PC-9 (cell line): Measurements from ENCODE around the gene FOXK1. TPM values are rescaled to one million over a fixed set of nuclear protein-coding genes. Genes with fewer than 3 reads are reported as not detected.

Experiments
- BruUV-seq: library from RNA; stranded (reverse); fragments of 400-500 nt; replicated peaks from 2 replicates; lab custom pipeline; 2021; lab: Mats Ljungman, UMichigan
- CTCF ChIA-PET: fragments of 300-600 bp; sonication (Branson Sonifier 250); formaldehyde crosslinking; loops from one replicate; lab custom pipeline; 2022; ENCODE audit warnings: antibody characterized with exemption; lab: Charles Lee
- POLR2A ChIA-PET: fragments of 300-600 bp; sonication (Branson Sonifier 250); formaldehyde crosslinking; loops from one replicate; lab custom pipeline; 2022; ENCODE audit warnings: antibody characterized with exemption; ENCODE audit not compliant: unreplicated experiment; lab: Charles Lee
- DNase-seq, 2 experiments: peaks; one replicate each; pipeline versions ENCODE4 v3.0.0 to v3.0.0-alpha.2; 2015 to 2022; ENCODE audit warnings: mixed read lengths in 1 of 2
- H2AFZ ChIP-seq: fragments of 200-600 bp; sonication (generic); 2 replicates; pipeline ENCODE4 v1.8.1; 2017; ENCODE audit warnings: antibody characterized with exemption
- H3F3A ChIP-seq: fragments of 200-600 bp; sonication (generic); 2 replicates; pipeline ENCODE4 v1.8.1; 2017; ENCODE audit warnings: antibody characterized with exemption, mild to moderate bottlenecking, low read depth; ENCODE audit not compliant: insufficient read depth
- H3K27ac ChIP-seq: fragments of 200-600 bp; sonication (generic); 2 replicates; pipeline ENCODE4 v1.6.1; 2016; ENCODE audit warnings: mixed run types
- H3K27me3 ChIP-seq: fragments of 200-600 bp; sonication (generic); 2 replicates; pipeline ENCODE4 v1.6.1; 2016; ENCODE audit warnings: low read depth, mixed run types; ENCODE audit not compliant: insufficient read depth
- H3K36me3 ChIP-seq: fragments of 200-600 bp; sonication (generic); 2 replicates; pipeline ENCODE4 v1.6.1; 2016; ENCODE audit warnings: low read depth, mixed run types
- H3K4me1 ChIP-seq: fragments of 200-600 bp; sonication (generic); replicated peaks from 2 replicates; pipeline ENCODE4 v1.6.1; 2016; ENCODE audit warnings: mixed run types; ENCODE audit not compliant: insufficient read depth
- H3K4me2 ChIP-seq: fragments of 200-600 bp; sonication (generic); 2 replicates; pipeline ENCODE4 v1.6.1; 2017; ENCODE audit warnings: mixed run types
- H3K4me3 ChIP-seq: fragments of 200-600 bp; sonication (generic); 2 replicates; pipeline ENCODE4 v1.6.1; 2016; ENCODE audit warnings: mixed run types
- H3K79me2 ChIP-seq: fragments of 200-600 bp; sonication (generic); 2 replicates; pipeline ENCODE4 v1.6.1; 2017; ENCODE audit warnings: low read depth, mixed run types
- H3K9me2 ChIP-seq: fragments of 200-600 bp; sonication (generic); 2 replicates; pipeline ENCODE4 v1.8.1; 2017; ENCODE audit warnings: mild to moderate bottlenecking; ENCODE audit not compliant: insufficient read depth
- H3K9me3 ChIP-seq: fragments of 200-600 bp; sonication (generic); 2 replicates; pipeline ENCODE4 v1.8.1; 2016; ENCODE audit warnings: low read depth; ENCODE audit not compliant: insufficient read depth
- H4K20me1 ChIP-seq: fragments of 200-600 bp; sonication (generic); 2 replicates; pipeline ENCODE4 v1.8.1; 2017; ENCODE audit not compliant: insufficient read depth
- CTCF ChIP-seq: fragments of 200-600 bp; sonication (generic); conservative IDR thresholded peaks from 2 replicates; pipeline ENCODE4 v1.6.1; 2017; ENCODE audit warnings: mixed run types, antibody characterized with exemption, mild to moderate bottlenecking, moderate library complexity
- EZH2 ChIP-seq: fragments of 200-600 bp; sonication (generic); IDR thresholded peaks from 2 replicates; pipeline ENCODE4 v1.8.0; 2017; ENCODE audit warnings: antibody characterized with exemption, low read depth
- intact Hi-C: fragments of 100-400 bp; cut with micrococcal nuclease; formaldehyde crosslinking; loops from one replicate; pipeline ENCODE4 v1.10.0; 2022; ENCODE audit not compliant: unreplicated experiment
- total RNA-seq: library from RNA; stranded (reverse); gene quantifications from 2 replicates; pipeline ENCODE4 v1.2.3, GENCODE V29; 2021

FOXK1 gene
- total RNA-seq, 1 experiment from 2014 or later, result 68.1 TPM

GRCh38 chr7:4702961-4703512 is 20.9 kb downstream of the FOXK1 start:
- CTCF ChIA-PET, result interaction anchor here (0.6 kb wide), 1 partner anchor 1792 kb away, joined by 3 read pairs; no protein-coding TSS in a partner anchor
- no peaks in the 10 kb centered on the region for H3K9me3 ChIP-seq
- H3K27ac ChIP-seq, result no peak overlapping the region
- no peak overlapping the region for H3K4me2 ChIP-seq
- no TSS peak for BruUV-seq
- no peak overlapping the region for H3K4me3 ChIP-seq
- POLR2A ChIA-PET, result no interaction called here
- H3K79me2 ChIP-seq, result peaks cover 96% of the 10 kb centered on the region
- no peak overlapping the region for H2AFZ ChIP-seq
- TF ChIP-seq CTCF (no peak), EZH2 (no peak)
- H3K27me3 ChIP-seq, result no peaks in the 10 kb centered on the region
- intact Hi-C loops, result no loop called here
- H3F3A ChIP-seq, result no peaks in the 10 kb centered on the region
- no peak for DNase-seq
- no peaks in the 10 kb centered on the region for H3K36me3 ChIP-seq
- no peaks in the 10 kb centered on the region for H3K4me1 ChIP-seq
- H3K9me2 ChIP-seq, result no peaks in the 10 kb centered on the region
- H4K20me1 ChIP-seq, result peaks cover 94% of the 10 kb centered on the region

- Histone ChIP-seq H3K36me3 (no peaks in the 10 kb centered on the region), H3K79me2 (peaks cover 96% of the 10 kb centered on the region), H3K4me1 (no peaks in the 10 kb centered on the region), H3K4me2 (no peak overlapping the region), H3K4me3 (no peak overlapping the region), H3F3A (no peaks in the 10 kb centered on the region), H2AFZ (no peak overlapping the region), H3K9me2 (no peaks in the 10 kb centered on the region), H3K9me3 (no peaks in the 10 kb centered on the region), H3K27ac (no peak overlapping the region), H3K27me3 (no peaks in the 10 kb centered on the region), H4K20me1 (peaks cover 94% of the 10 kb centered on the region)
- intact Hi-C loops, result no loop called here
- POLR2A ChIA-PET, result no interaction called here
- no peak for DNase-seq
- no TSS peak for BruUV-seq
- TF ChIP-seq EZH2 (no peak), CTCF (no peak)
- CTCF ChIA-PET, result interaction anchor here (0.6 kb wide), 1 partner anchor 1793 kb away, joined by 3 read pairs; no protein-coding TSS in a partner anchor
Measured at GRCh38 chr7:4703532-4703931, 21.4 kb downstream of the FOXK1 start.

GRCh38 chr7:4706384-4707216 is 24.5 kb downstream of the FOXK1 start:
- H3K9me3 ChIP-seq, result no peaks in the 10 kb centered on the region
- H4K20me1 ChIP-seq, result peaks cover 93% of the 10 kb centered on the region
- no peaks in the 10 kb centered on the region for H3K36me3 ChIP-seq
- TF ChIP-seq EZH2 (no peak), CTCF (no peak)
- intact Hi-C loops, result no loop called here
- POLR2A ChIA-PET, result no interaction called here
- no peak overlapping the region for H3K4me3 ChIP-seq
- CTCF ChIA-PET, result no interaction called here
- no peak overlapping the region for H3K4me2 ChIP-seq
- H3F3A ChIP-seq, result no peaks in the 10 kb centered on the region
- BruUV-seq, result no TSS peak
- no peaks in the 10 kb centered on the region for H3K27me3 ChIP-seq
- H3K9me2 ChIP-seq, result no peaks in the 10 kb centered on the region
- no peak overlapping the region for H3K27ac ChIP-seq
- H2AFZ ChIP-seq, result no peak overlapping the region
- DNase-seq, result no peak
- H3K79me2 ChIP-seq, result peaks cover 94% of the 10 kb centered on the region
- no peaks in the 10 kb centered on the region for H3K4me1 ChIP-seq
